HepG2 (cell line): ENCODE data around the gene GJB1. TPM values are rescaled to one million over a fixed set of nuclear protein-coding genes. Genes with fewer than 3 reads are reported as not detected.

Experiments used
- CC2D1A ChIP-seq: sonication (generic); formaldehyde crosslinking; IDR thresholded peaks from 2 replicates; pipeline ENCODE4 v1.8.1; 2023; ENCODE audit warnings: mild to moderate bottlenecking, missing genetic modification reagents
- DDIT3 ChIP-seq: sonication (generic); formaldehyde crosslinking; IDR thresholded peaks from 2 replicates; pipeline ENCODE4 v1.4.0; 2020; ENCODE audit warnings: mild to moderate bottlenecking, missing genetic modification reagents
- FLYWCH1 ChIP-seq: sonication (generic); formaldehyde crosslinking; IDR thresholded peaks from 2 replicates; pipeline ENCODE4 v1.8.1; 2023; ENCODE audit warnings: mild to moderate bottlenecking, missing genetic modification reagents
- FOXA1 ChIP-seq, 2 experiments: fragments of 450-650 bp in 1 of 2; sonication (generic) in 1 of 2; formaldehyde crosslinking in 1 of 2; IDR thresholded peaks; 2 replicates each; pipeline versions ENCODE4 v1.4.0 to v1.6.1; 2016 to 2020; ENCODE audit warnings: missing genetic modification reagents in 1 of 2
- MIER2 ChIP-seq: IDR thresholded peaks from 2 replicates; pipeline ENCODE4 v1.6.1; 2016; ENCODE audit warnings: missing biosample characterization, missing genetic modification reagents
- MTA1 ChIP-seq: sonication (generic); formaldehyde crosslinking; IDR thresholded peaks from 2 replicates; pipeline ENCODE4 v1.4.0; 2020; ENCODE audit warnings: missing genetic modification reagents, mild to moderate bottlenecking, borderline replicate concordance
- NCOR1 ChIP-seq: fragments of 200-600 bp; sonication (generic); IDR thresholded peaks from 2 replicates; pipeline ENCODE4 v1.7.0; 2017; ENCODE audit warnings: antibody characterized with exemption, low read length, borderline replicate concordance
- NRL ChIP-seq: sonication (generic); formaldehyde crosslinking; IDR thresholded peaks from 2 replicates; pipeline ENCODE4 v1.5.0; 2020; ENCODE audit warnings: missing genetic modification reagents, mild to moderate bottlenecking, moderate library complexity, borderline replicate concordance
- SMYD3 ChIP-seq: sonication (generic); formaldehyde crosslinking; IDR thresholded peaks from 2 replicates; pipeline ENCODE4 v1.8.1; 2023; ENCODE audit warnings: mild to moderate bottlenecking, missing genetic modification reagents
- TBX3 ChIP-seq: fragments of 450-650 bp; IDR thresholded peaks from 2 replicates; pipeline ENCODE4 v1.6.1; 2017; ENCODE audit warnings: antibody characterized with exemption, mild to moderate bottlenecking, inconsistent platforms, borderline replicate concordance
- ZBTB4 ChIP-seq: sonication (generic); formaldehyde crosslinking; IDR thresholded peaks from 2 replicates; pipeline ENCODE4 v1.4.0; 2020; ENCODE audit warnings: missing genetic modification reagents, mild to moderate bottlenecking, borderline replicate concordance
- ZC3H13 ChIP-seq: sonication (generic); formaldehyde crosslinking; IDR thresholded peaks from 2 replicates; pipeline ENCODE4 v1.8.1; 2023; ENCODE audit warnings: mild to moderate bottlenecking, missing genetic modification reagents, moderate library complexity
- ZMAT3 ChIP-seq: sonication (generic); formaldehyde crosslinking; conservative IDR thresholded peaks from 2 replicates; pipeline ENCODE4 v1.7.0; 2021; ENCODE audit warnings: missing genetic modification reagents
- ZNF263 ChIP-seq: sonication (generic); formaldehyde crosslinking; IDR thresholded peaks from 2 replicates; pipeline ENCODE4 v1.4.0; 2020; ENCODE audit warnings: missing genetic modification reagents
- ZNF331 ChIP-seq: sonication (generic); formaldehyde crosslinking; IDR thresholded peaks from 2 replicates; pipeline ENCODE4 v1.4.0; 2020; ENCODE audit warnings: missing genetic modification reagents
- ZNF614 ChIP-seq: IDR thresholded peaks from 2 replicates; pipeline ENCODE4 v1.6.1; 2018; ENCODE audit warnings: missing biosample characterization, missing genetic modification reagents, inconsistent platforms, borderline replicate concordance
- ZNF674 ChIP-seq: sonication (generic); formaldehyde crosslinking; IDR thresholded peaks from 2 replicates; pipeline ENCODE4 v1.5.0; 2020; ENCODE audit warnings: low read depth, mild to moderate bottlenecking, missing genetic modification reagents
- ZNF883 ChIP-seq: sonication (generic); formaldehyde crosslinking; IDR thresholded peaks from 2 replicates; pipeline ENCODE4 v1.5.1; 2020; ENCODE audit warnings: mild to moderate bottlenecking, missing genetic modification reagents; ENCODE audit errors: not compliant biosample characterization
- polyA plus RNA-seq, 8 experiments: library from polyadenylated mRNA; depleted of rRNA in 3 of 8; stranded (reverse) in 7 of 8; unstranded in 1 of 8; fragments of >200 nt; fragmentation: Illumina TruSeq in 4 of 8; extraction: Trizol in 4 of 8; gene quantifications; 2 replicates each; pipeline versions ENCODE4 v1.2.1 to v1.2.3, GENCODE V29; 2011 to 2016; ENCODE audit warnings: low read depth in 4 of 8, missing spikeins in 1 of 8, mixed read lengths in 1 of 8; ENCODE audit not compliant: insufficient read depth in 1 of 8
- total RNA-seq, 5 experiments: library from RNA; depleted of rRNA; stranded (reverse); fragments of >200 nt; fragmentation: Illumina TruSeq; extraction: Trizol; gene quantifications; 2 replicates each; pipeline ENCODE4 v1.2.3, GENCODE V29; 2016; ENCODE audit warnings: low read depth in 1 of 5
- TF ChIP-seq, protein P1 (sequence below): sonication (generic); formaldehyde crosslinking; IDR thresholded peaks from 2 replicates; pipeline ENCODE4 v1.4.0; 2020; ENCODE audit warnings: mild to moderate bottlenecking, low read depth, missing genetic modification reagents
- TF ChIP-seq, protein P2 (sequence below): sonication (generic); formaldehyde crosslinking; conservative IDR thresholded peaks from 2 replicates; pipeline ENCODE4 v1.4.0; 2020; ENCODE audit warnings: missing genetic modification reagents
- TF ChIP-seq, protein P3 (sequence below): IDR thresholded peaks from 2 replicates; pipeline ENCODE4 v1.6.1; 2016; ENCODE audit warnings: mild to moderate bottlenecking, missing biosample characterization, missing genetic modification reagents

Gene GJB1
- total and polyA plus RNA-seq, 2 of the 13 experiments (the other 11 are each of a cell fraction or from before 2014, with no cell fraction given), result 111 to 161 TPM

- TF ChIP-seq, protein P1, sequence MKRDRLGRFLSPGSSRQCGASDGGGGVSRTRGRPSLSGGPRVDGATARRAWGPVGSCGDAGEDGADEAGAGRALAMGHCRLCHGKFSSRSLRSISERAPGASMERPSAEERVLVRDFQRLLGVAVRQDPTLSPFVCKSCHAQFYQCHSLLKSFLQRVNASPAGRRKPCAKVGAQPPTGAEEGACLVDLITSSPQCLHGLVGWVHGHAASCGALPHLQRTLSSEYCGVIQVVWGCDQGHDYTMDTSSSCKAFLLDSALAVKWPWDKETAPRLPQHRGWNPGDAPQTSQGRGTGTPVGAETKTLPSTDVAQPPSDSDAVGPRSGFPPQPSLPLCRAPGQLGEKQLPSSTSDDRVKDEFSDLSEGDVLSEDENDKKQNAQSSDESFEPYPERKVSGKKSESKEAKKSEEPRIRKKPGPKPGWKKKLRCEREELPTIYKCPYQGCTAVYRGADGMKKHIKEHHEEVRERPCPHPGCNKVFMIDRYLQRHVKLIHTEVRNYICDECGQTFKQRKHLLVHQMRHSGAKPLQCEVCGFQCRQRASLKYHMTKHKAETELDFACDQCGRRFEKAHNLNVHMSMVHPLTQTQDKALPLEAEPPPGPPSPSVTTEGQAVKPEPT (CRISPR knock-in tag), result no peak
- TF ChIP-seq ZNF614 (CRISPR knock-in tag) (no peak), CC2D1A (CRISPR knock-in tag) (no peak), SMYD3 (no peak), ZC3H13 (CRISPR knock-in tag) (no peak), MTA1 (CRISPR knock-in tag) (no peak), NRL (CRISPR knock-in tag) (no peak), ZNF883 (no peak), ZNF263 (CRISPR knock-in tag) (no peak), MIER2 (CRISPR knock-in tag) (no peak), ZNF331 (CRISPR knock-in tag) (no peak), ZNF674 (CRISPR knock-in tag) (no peak), NCOR1 (no peak), TBX3 (no peak), ZMAT3 (CRISPR knock-in tag) (no peak), FOXA1 (IDR thresholded peaks at IDR 0.05) (no peak), FOXA1 (CRISPR knock-in tag; IDR thresholded peaks at IDR 0.05) (no peak), FLYWCH1 (no peak), DDIT3 (CRISPR knock-in tag) (no peak), ZBTB4 (CRISPR knock-in tag) (0 out of 2 replicates have a peak, but pooled peaks have one; percentile 27)
- TF ChIP-seq, protein P2, sequence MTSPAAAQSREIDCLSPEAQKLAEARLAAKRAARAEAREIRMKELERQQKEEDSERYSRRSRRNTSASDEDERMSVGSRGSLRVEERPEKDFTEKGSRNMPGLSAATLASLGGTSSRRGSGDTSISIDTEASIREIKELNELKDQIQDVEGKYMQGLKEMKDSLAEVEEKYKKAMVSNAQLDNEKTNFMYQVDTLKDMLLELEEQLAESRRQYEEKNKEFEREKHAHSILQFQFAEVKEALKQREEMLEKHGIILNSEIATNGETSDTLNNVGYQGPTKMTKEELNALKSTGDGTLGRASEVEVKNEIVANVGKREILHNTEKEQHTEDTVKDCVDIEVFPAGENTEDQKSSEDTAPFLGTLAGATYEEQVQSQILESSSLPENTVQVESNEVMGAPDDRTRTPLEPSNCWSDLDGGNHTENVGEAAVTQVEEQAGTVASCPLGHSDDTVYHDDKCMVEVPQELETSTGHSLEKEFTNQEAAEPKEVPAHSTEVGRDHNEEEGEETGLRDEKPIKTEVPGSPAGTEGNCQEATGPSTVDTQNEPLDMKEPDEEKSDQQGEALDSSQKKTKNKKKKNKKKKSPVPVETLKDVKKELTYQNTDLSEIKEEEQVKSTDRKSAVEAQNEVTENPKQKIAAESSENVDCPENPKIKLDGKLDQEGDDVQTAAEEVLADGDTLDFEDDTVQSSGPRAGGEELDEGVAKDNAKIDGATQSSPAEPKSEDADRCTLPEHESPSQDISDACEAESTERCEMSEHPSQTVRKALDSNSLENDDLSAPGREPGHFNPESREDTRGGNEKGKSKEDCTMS, result no peak
- TF ChIP-seq, protein P3, sequence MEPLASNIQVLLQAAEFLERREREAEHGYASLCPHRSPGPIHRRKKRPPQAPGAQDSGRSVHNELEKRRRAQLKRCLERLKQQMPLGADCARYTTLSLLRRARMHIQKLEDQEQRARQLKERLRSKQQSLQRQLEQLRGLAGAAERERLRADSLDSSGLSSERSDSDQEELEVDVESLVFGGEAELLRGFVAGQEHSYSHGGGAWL, result no peak
Measured at GRCh38 chrX:71254092-71254963, 31.3 kb downstream of the GJB1 start, which contains the start of gene ZMYM3 (continued).
